ENCODE measurements around the gene ARMC5.
"Not testable (repeated sequence)": the region's sequence is repeated elsewhere in the genome, so short reads cannot be mapped to it uniquely, and the experiment has no call there.

ARMC5 gene

GRCh38 chr16:31502981-31503380, 43.7 kb downstream of the ARMC5 start:
- no peak for DNase-seq

GRCh38 chr16:31503555-31503954, 44.3 kb downstream of the ARMC5 start:
- DNase-seq = not testable (repeated sequence)

GRCh38 chr16:31504159-31504558, 44.9 kb downstream of the ARMC5 start:
- no peak for DNase-seq

- DNase-seq = no peak
These were observed 46.2 kb downstream of the ARMC5 start for GRCh38 chr16:31505483-31505882.

GRCh38 chr16:31507617-31507928, 48.3 kb downstream of the ARMC5 start:
- DNase-seq = no peak

- DNase-seq = peak; percentile 93
These were observed 48.8 kb downstream of the ARMC5 start, which contains the start of gene RUSF1 for GRCh38 chr16:31507929-31508705. RUSF1 (minus strand) TSS chr16:31508391; CDS start chr16:31508373, 18 bp downstream.

GRCh38 chr16:31508706-31509195, 49.5 kb downstream of the ARMC5 start:
- DNase-seq = no peak

GRCh38 chr16:31513126-31513525, 53.8 kb downstream of the ARMC5 start:
- DNase-seq = no peak

GRCh38 chr16:31513884-31514283, 54.6 kb downstream of the ARMC5 start:
- DNase-seq = no peak
